GM19351 (cell line): ENCODE data around the gene ZNF835.

Source experiments
- ATAC-seq: cut with Tn5 transposase; IDR thresholded peaks from one replicate; pipeline ENCODE4 v1.9.1; 2021; ENCODE audit warnings: mild to moderate bottlenecking, moderate library complexity; ENCODE audit not compliant: unreplicated experiment

ZNF835 gene

DNA sequence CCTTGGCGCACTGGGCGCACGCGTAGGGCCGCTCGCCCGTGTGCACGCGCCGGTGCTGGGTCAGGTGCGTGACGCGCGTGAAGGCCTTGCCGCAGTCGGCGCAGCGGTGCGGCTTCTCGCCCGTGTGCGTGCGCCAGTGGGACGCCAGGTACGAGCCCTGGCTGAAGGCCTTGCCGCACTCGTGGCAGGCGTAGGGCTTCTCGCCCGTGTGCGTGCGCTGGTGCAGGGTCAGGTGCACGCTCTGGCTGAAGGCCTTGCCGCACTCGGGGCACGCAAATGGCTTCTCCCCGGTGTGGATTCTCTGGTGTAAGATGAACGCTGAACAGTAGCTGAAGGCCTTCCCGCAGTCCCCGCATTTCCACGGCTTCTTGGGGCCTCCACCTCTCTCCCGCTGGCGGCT lies 7.0 kb downstream of the ZNF835 start:
- ATAC-seq: no peak

DNA sequence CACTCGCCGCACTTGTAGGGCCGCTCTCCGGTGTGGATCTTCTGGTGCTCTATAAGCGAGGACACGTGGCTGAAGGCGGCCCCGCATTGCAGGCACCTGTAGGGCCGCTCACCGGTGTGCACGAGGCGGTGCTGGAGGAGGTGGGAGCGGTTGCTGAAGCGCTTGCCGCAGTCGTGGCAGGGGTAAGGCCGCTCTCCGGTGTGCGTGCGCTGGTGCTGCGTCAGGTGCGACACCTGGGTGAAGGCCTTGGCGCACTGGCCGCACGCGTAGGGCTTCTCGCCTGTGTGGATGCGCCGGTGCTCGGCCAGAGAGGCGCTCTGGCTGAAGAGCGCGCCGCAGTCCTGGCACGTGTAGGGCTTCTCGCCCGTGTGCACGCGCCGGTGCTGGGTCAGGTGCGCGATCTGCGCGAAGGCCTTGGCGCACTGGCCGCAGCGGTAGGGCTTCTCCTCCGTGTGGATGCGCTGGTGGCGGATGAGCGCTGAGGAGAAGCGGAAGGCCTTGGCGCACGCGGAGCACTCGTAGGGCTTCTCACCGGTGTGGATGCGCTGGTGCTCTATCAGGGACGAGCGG lies 7.5 kb downstream of the ZNF835 start:
- ATAC-seq: no peak

DNA sequence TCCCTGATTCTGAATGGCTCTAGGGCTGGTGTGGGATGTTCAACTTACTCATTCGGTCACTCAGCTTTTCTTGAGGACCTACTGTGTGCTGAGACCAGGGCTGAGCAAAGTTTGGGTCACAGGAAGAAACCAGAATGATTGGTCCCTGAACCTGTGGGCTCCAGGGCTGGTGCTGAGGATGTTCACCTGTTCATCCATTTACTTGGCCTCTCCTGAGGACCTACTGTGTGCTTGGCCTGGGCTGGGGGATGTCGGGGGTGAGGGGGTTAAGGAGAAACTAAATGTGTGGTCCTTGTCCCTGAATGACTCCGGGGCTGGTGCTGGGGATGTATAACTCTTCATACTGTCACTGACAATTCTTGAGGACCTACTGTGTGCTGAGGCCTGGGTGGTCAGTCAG lies 10.3 kb downstream of the ZNF835 start:
- ATAC-seq: no peak

- ATAC-seq: no peak
Measured at GRCh38 chr19:56660381-56661107, 11.0 kb downstream of the ZNF835 start.

DNA sequence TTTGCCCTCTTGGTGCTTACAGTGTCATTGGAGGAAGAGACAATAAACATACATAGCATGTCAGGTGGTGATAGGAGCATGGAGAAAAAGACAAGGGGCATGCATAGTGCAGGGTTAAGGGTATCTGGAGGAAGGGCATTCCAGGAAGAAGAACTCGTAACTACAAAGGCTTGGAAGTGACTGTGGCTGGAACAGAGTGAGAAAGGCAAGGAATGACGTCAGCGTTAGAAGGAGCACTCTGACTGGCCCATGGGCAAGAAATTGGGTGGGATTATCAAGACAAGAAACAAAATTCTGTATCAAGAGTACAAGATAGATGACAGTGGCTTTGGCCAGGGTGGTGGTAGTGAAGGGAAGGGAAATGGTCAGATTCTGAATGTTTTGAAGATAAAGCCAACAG lies 17.4 kb downstream of the ZNF835 start:
- no peak for ATAC-seq

DNA sequence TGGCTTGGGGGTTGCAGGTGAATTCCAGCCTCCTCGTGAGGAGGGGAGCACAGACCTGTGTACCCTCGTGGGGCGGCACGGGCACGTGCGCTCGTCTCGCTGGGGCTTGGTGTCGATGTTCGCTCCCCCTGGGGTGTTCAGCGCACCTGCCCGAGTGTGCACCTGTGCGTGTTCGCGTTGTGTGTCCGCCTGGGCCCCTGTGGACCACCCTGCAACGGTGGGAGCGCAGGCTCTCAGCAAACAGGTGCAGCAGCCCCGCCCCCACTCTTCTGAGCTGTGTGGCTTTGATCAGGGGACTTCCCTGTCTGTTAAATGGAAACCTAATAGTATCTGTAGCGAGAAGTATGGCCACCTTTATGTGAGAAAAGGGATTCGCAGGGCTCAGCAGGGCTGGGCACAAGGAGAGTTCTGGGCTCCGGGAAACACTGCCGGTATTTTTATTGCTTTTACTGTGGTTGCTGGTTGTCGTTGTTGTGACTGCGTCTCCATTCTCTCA lies 28.0 kb downstream of the ZNF835 start:
- ATAC-seq: no peak

DNA sequence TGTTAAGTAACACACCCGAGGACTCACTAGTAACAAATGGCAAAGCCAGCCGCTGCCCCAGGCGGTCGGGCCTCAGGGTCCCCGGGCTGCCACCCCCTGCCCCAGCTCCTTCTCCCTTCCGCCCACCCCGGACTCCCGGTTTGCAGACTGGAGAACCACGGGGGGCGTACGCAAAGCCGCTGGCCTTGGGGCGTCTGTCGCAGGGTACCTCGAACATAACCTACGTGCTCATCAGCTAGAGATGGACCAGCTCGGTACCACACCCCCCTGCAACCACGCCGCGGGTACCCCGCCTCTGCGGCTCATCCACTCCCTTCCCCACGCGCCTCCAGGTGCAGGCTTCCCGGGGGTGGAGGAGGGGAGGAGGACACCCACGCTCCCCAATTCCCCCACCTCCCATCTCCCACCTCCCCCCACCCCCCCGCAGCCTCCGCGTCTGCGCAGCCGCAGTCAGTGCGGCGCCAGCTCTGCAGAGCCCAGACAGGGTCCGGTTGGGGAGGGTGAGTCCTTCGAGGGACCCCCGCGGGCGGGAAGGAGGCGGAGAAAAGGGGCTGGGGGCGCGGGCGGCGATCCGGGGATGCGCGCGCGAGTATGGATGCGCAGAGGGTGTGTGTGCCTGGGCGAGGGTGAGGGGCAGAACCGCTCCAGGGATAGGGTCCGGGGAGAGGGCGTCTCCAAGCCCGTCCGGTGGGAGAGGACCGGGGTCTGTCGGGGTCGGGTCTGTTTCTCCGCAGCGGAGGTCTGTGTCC lies 28.7 kb downstream of the ZNF835 start, which contains the start of gene SMIM17:
Gene SMIM17 (plus strand): TSS at position 449 of the 749 bp plus-strand sequence. CDS start 2,509 bp downstream, outside the sequence.
- no peak for ATAC-seq

DNA sequence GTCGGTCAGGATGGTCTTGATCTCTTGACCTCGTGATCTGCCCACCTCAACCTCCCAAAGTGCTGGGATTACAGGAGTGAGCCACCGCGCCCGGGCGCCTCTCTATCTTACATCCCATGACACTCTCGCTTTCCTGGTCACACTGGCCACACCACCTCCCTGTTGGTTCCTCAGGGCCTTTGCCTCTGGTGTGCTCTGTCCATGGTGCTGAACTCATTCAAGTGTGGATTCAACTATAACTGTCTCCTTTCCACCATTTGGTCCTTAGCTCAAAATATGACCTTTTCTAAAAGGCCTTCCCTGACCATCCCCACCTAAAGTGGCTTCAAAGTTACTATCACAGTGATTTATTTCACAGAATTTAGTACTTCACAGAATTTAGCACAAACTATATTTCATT lies 32.3 kb downstream of the ZNF835 start:
- no peak for ATAC-seq

- no peak for ATAC-seq
Measured at GRCh38 chr19:56637976-56638555, 33.5 kb downstream of the ZNF835 start.

- no peak for ATAC-seq
Measured at GRCh38 chr19:56633021-56633420, 38.5 kb downstream of the ZNF835 start.

DNA sequence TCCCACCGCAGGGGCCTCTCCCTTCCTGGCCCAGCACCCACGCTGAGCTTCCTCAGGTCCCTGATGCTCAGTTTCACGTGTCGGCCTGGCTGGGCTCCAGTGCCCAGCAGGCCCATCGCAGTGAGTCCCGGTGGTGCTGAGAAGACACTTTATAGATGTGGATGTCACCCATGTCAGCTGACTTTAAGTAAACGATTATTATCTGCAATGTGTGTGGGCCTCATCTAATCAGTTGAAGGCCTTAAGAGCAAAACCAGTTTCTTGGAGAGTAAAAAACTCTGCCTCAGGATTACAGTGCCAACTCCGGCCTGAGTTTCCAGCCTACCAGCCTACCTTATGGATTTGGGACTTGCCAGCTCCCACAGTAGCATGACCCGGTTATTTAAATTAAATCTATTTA lies 45.8 kb downstream of the ZNF835 start:
- no peak for ATAC-seq

GRCh38 chr19:56623006-56623405 lies 48.6 kb downstream of the ZNF835 start:
- no peak for ATAC-seq

- no peak for ATAC-seq
Measured at GRCh38 chr19:56622374-56622773, 49.2 kb downstream of the ZNF835 start.

- no peak for ATAC-seq
Measured at GRCh38 chr19:56619121-56619520, 52.4 kb downstream of the ZNF835 start.

GRCh38 chr19:56617531-56617930 lies 54.0 kb downstream of the ZNF835 start:
- ATAC-seq: no peak

- no peak for ATAC-seq
Measured at GRCh38 chr19:56613639-56614038, 57.9 kb downstream of the ZNF835 start.

DNA sequence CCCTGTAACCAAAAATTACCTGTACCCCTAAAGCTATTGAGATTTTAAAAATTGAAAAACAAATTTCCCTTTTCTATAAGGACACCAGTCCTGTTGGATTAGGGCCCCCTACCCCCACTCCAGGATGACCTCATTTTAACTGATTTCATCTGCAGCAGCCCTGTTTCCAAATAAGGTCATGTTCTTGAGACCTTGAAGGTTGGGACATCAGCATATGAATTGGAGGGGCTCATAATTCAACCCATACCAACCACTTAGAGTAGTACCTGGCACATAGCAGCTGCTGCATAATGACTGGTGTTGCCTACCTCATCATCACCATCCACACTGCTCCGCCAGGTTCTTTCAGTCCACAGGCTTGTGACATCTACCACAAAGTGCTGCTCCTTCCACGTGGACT lies 58.8 kb downstream of the ZNF835 start:
- no peak for ATAC-seq
